Tibial nerve (tissue), 4 donors: ENCODE data around the gene CTBP2. TPM values are rescaled to one million over a fixed set of nuclear protein-coding genes. Genes with fewer than 3 reads are reported as not detected.

Experiments used
- DNase-seq, 2 donors: peaks; one replicate each; pipeline ENCODE4 v3.0.0-alpha.2; 2019; ENCODE audit warnings: low spot score in 2 of 2
- H3K27ac ChIP-seq, 4 donors: fragments of 200-600 bp; sonication (generic) in 3 of 4; one replicate each; pipeline ENCODE4 v1.5.1; 2017 to 2019; ENCODE audit warnings: mild to moderate bottlenecking in 1 of 4
- H3K27me3 ChIP-seq, 2 donors: fragments of 200-600 bp; sonication (generic) in 1 of 2; one replicate each; pipeline versions ENCODE4 v1.5.1 to v1.6.0; 2017 to 2019
- H3K36me3 ChIP-seq, 3 donors: fragments of 200-600 bp; sonication (generic); one replicate each; pipeline ENCODE4 v1.5.1; 2018 to 2019
- H3K4me1 ChIP-seq, 4 donors: fragments of 200-600 bp; sonication (generic) in 3 of 4; one replicate each; pipeline ENCODE4 v1.5.1; 2017 to 2019
- H3K4me3 ChIP-seq, 4 donors: fragments of 200-600 bp; sonication (generic) in 3 of 4; one replicate each; pipeline ENCODE4 v1.5.1; 2017 to 2019; ENCODE audit warnings: mild to moderate bottlenecking in 1 of 4, moderate library complexity in 1 of 4
- H3K9me3 ChIP-seq, 4 donors: fragments of 200-600 bp; sonication (generic) in 3 of 4; one replicate each; pipeline ENCODE4 v1.5.1; 2017 to 2019
- CTCF ChIP-seq, 5 experiments: fragments of 200-600 bp in 3 of 5; fragments of 450-650 bp in 2 of 5; sonication (generic) in 3 of 5; IDR thresholded peaks; one replicate each; pipeline ENCODE4 v1.5.1; 2016 to 2019; ENCODE audit warnings: antibody characterized with exemption in 5 of 5, mild to moderate bottlenecking in 3 of 5, moderate library complexity in 2 of 5
- EP300 ChIP-seq, 2 donors: sonication (generic); formaldehyde crosslinking; IDR thresholded peaks; one replicate each; pipeline ENCODE4 v1.6.1; 2017; ENCODE audit warnings: antibody characterized with exemption in 2 of 2, mild to moderate bottlenecking in 1 of 2
- POLR2A ChIP-seq, 2 donors: fragments of 450-650 bp; IDR thresholded peaks; one replicate each; pipeline ENCODE4 v1.6.1; 2017; ENCODE audit warnings: antibody characterized with exemption in 2 of 2, mild to moderate bottlenecking in 2 of 2, moderate library complexity in 2 of 2
- WGBS, 2 donors: methylation state at CpG; one replicate each; pipeline ENCODE4 v1.1.5; 2018; 5-methylcytosine and 5-hydroxymethylcytosine counted together
- total RNA-seq, 4 donors: library from RNA; depleted of rRNA; stranded (reverse); fragments of >200 nt; gene quantifications; one replicate each; pipeline ENCODE4 v1.1.0, GENCODE V29; 2016

The CTBP2 gene
- total RNA-seq, 4 donors from 2014 or later = 40.4 to 97.9 (median 62.3) TPM

DNA sequence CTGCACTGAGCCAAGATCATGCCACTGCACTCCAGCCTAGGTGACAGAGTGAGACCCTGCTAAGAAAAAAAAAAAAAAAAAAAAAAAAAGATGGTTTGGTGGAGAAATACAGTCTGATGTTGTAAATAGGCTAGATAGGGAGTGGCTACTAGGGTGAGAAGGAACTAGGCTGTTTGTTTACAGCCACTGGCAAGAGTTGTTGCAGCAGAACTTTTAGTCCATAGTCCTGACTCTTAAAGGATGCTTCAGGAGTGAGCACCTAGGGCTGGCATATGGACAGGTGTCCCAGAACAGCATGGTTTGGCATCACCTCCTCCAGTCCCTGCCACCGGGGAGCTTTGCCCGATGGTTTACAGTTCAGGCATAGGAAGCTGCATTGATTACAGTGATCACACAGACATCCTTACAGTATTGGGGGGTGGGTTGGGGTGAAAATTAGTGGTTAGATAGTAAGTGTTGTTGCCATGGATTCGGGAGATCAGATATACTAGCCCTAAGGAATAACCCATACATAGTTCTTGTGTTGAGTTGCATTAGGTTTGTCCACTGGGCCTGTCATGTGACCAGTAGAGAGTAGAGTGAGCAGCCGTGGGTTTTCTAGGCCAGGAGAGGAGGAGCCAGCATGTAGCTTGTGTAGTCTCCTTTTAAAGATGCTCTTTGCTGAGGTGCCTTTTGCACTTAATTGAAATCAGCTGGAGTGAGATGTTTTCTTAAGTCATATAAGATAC is 182.6 kb downstream of the CTBP2 start:
- Histone ChIP-seq H3K27me3 (no peaks in the 10 kb centered on the region), H3K4me3 (no peak overlapping the region), H3K9me3 (no peaks in the 10 kb centered on the region), H3K36me3 (peaks cover 0 to 41% (median 0%) of the 10 kb centered on the region in 3 donors), H3K27ac (no peak overlapping the region), H3K4me1 (peaks cover 0 to 9% (median 0%) of the 10 kb centered on the region in 4 donors)
- TF ChIP-seq CTCF (IDR thresholded peaks at IDR 0.05) = no peak
- TF ChIP-seq POLR2A (IDR thresholded peaks at IDR 0.05) = no peak
- TF ChIP-seq EP300 (IDR thresholded peaks at IDR 0.05) = no peak
- DNase-seq = no peak
- 71 to 75% methylated on average over 4 of the region's 4 CpGs for WGBS, 2 donors

GRCh38 chr10:124977161-124977560 is 183.2 kb downstream of the CTBP2 start:
- no peak for DNase-seq
- WGBS, 2 donors = 97 to 100% methylated on average over 3 of the region's 3 CpGs
- Histone ChIP-seq H3K4me1 (peaks cover 0 to 9% (median 0%) of the 10 kb centered on the region in 4 donors), H3K9me3 (no peaks in the 10 kb centered on the region), H3K27me3 (no peaks in the 10 kb centered on the region), H3K4me3 (no peak overlapping the region), H3K27ac (no peak overlapping the region), H3K36me3 (peaks cover 0 to 37% (median 0%) of the 10 kb centered on the region in 3 donors)
- TF ChIP-seq POLR2A (IDR thresholded peaks at IDR 0.05) (no peak), CTCF (IDR thresholded peaks at IDR 0.05) (no peak), EP300 (IDR thresholded peaks at IDR 0.05) (no peak)

- no peaks in the 10 kb centered on the region for H3K27me3 ChIP-seq
- no peak for TF ChIP-seq CTCF (IDR thresholded peaks at IDR 0.05)
- TF ChIP-seq EP300 (IDR thresholded peaks at IDR 0.05) = no peak
- TF ChIP-seq POLR2A (IDR thresholded peaks at IDR 0.05) = no peak
- H3K27ac ChIP-seq = no peak overlapping the region
- H3K36me3 ChIP-seq = peaks cover 0 to 31% (median 0%) of the 10 kb centered on the region in 3 donors
- peaks cover 0 to 20% (median 7%) of the 10 kb centered on the region in 4 donors for H3K4me1 ChIP-seq
- H3K9me3 ChIP-seq = no peaks in the 10 kb centered on the region
- WGBS, 2 donors = 57 to 59% methylated on average over 5 of the region's 5 CpGs
- H3K4me3 ChIP-seq = no peak overlapping the region
- no peak for DNase-seq
These were observed 184.3 kb downstream of the CTBP2 start for GRCh38 chr10:124975977-124976514.

DNA sequence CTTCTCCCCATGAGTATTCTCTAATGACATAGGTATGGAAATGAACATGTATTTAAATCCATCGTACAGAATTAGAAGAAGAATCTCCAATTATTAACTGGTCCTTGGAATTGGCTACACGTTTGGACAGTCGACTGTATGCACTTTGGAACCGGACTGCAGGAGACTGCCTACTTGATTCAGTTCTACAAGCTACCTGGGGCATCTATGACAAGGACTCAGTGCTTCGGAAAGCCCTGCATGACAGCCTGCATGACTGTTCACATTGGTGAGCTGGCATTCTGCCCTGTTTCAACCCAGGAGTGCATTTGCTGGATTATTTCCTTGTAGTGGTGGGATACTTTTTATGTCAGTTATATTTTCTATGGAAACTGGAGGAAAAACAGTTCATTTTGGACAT is 186.2 kb downstream of the CTBP2 start:
- Histone ChIP-seq H3K27me3 (no peaks in the 10 kb centered on the region), H3K36me3 (peaks cover 0 to 31% (median 0%) of the 10 kb centered on the region in 3 donors), H3K4me3 (no peak overlapping the region), H3K4me1 (peaks cover 0 to 35% (median 13%) of the 10 kb centered on the region in 4 donors), H3K27ac (no peak overlapping the region), H3K9me3 (no peaks in the 10 kb centered on the region)
- no peak for TF ChIP-seq CTCF (IDR thresholded peaks at IDR 0.05)
- TF ChIP-seq EP300 (IDR thresholded peaks at IDR 0.05) = no peak
- no peak for TF ChIP-seq POLR2A (IDR thresholded peaks at IDR 0.05)
- DNase-seq = no peak
- 86 to 90% methylated on average over 5 of the region's 5 CpGs for WGBS, 2 donors

DNA sequence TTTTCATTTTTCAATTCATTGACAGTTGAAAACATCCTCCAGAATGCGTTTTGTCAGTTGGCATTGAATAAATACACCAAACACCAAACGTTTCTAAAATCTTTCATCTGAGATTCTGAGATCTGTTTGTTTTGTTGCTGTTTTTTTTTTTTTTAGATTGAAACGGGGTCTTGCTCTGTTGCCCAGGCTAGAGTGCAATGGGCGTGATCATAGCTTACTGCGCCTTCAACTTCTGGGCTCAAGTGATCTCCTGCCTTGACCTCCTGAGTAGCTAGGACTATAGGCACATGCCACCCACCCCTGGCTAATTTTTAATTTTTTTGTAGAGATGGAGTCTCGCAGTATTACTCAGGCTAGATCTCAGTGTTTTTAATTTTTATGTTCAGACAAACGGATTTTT is 187.7 kb downstream of the CTBP2 start:
- Histone ChIP-seq H3K27me3 (no peaks in the 10 kb centered on the region), H3K9me3 (no peaks in the 10 kb centered on the region), H3K4me1 (peaks cover 0 to 27% (median 13%) of the 10 kb centered on the region in 4 donors), H3K4me3 (no peak overlapping the region), H3K36me3 (peaks cover 0 to 37% (median 0%) of the 10 kb centered on the region in 3 donors), H3K27ac (no peak overlapping the region)
- no peak for DNase-seq
- no peak for TF ChIP-seq CTCF (IDR thresholded peaks at IDR 0.05)
- no peak for TF ChIP-seq POLR2A (IDR thresholded peaks at IDR 0.05)
- no peak for TF ChIP-seq EP300 (IDR thresholded peaks at IDR 0.05)
- WGBS, 2 donors = 81 to 92% methylated on average over 7 of the region's 7 CpGs
